ENCODE results near the gene ARMC7. TPM values are rescaled to one million over a fixed set of nuclear protein-coding genes. Genes with fewer than 3 reads are reported as not detected.

The ARMC7 gene
- total and polyA plus RNA-seq, 2 of the 13 experiments (the other 11 are each of a cell fraction or from before 2014, with no cell fraction given), result 3.9 to 4.2 TPM

DNA sequence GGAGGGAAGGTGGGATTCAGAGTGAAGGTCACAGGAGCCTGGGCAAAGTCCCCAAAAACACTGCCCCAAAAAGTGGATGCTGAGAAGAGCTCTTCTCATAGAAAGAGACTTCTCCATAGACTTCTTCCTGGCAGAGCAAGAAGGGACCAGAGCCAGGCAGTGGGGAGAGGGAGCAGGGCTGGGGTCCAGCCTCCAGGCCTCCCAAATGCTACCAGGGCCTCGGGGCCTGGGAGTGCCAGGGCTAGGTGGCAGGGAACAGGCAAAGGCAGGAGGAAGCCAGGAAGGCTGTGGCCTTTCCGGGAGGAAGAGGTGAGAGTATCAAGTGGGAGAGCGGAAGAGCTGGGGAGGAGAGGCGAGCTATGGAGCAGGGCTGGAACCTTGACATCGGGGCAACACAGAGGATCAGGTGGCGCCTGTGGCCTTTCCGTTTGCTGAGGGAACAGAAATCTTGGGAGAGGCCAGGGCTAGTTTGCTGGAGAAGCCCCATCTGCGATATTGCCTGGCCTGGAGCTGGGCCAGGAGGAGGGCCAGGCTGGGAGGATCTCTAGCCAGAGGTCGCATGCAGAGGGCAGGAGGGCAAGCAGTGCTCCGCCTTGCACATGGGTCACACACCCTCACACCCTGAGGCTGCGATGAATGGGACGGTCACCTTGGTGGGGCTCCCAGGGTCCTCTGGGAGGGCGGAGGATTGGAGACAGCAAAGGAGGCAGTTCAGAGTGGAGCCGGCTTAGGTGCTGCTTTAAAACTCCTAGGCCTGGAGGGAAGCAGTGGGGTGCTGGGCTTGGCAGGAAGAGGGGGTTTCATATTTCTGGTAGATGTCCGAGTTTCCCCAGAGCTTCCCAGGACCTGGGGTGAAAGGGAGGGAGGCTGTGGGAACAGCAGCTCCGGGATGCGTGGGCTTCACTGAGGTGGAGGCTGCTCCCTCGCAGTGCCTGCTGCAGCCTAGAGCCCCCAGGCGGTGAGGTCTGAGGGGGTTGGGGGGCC is 18.6 kb upstream of the ARMC7 start (continued):
- TF ChIP-seq, protein P1, sequence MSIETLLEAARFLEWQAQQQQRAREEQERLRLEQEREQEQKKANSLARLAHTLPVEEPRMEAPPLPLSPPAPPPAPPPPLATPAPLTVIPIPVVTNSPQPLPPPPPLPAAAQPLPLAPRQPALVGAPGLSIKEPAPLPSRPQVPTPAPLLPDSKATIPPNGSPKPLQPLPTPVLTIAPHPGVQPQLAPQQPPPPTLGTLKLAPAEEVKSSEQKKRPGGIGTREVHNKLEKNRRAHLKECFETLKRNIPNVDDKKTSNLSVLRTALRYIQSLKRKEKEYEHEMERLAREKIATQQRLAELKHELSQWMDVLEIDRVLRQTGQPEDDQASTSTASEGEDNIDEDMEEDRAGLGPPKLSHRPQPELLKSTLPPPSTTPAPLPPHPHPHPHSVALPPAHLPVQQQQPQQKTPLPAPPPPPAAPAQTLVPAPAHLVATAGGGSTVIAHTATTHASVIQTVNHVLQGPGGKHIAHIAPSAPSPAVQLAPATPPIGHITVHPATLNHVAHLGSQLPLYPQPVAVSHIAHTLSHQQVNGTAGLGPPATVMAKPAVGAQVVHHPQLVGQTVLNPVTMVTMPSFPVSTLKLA (IDR thresholded peaks at IDR 0.05), result no peak
- TF ChIP-seq NFATC3 (CRISPR knock-in tag; IDR thresholded peaks at IDR 0.05) (no peak), NFIB (CRISPR knock-in tag; IDR thresholded peaks at IDR 0.05; ENCODE audit: borderline replicate concordance) (no peak), ZNF3 (CRISPR knock-in tag; IDR thresholded peaks at IDR 0.05) (no peak), KAT2B (IDR thresholded peaks at IDR 0.05; ENCODE audit: borderline replicate concordance, low read depth, low read length) (no peak), ESRRA (CRISPR knock-in tag; IDR thresholded peaks at IDR 0.05; ENCODE audit: low read depth) (peak; percentile 92), ZNF550 (CRISPR knock-in tag; IDR thresholded peaks at IDR 0.05; ENCODE audit: borderline replicate concordance) (no peak), IKZF4 (CRISPR knock-in tag; IDR thresholded peaks at IDR 0.05; ENCODE audit: borderline replicate concordance, low read depth, not compliant biosample characterization) (no peak), RORA (CRISPR knock-in tag; IDR thresholded peaks at IDR 0.05) (no peak), SMAD1 (CRISPR knock-in tag; IDR thresholded peaks at IDR 0.05; ENCODE audit: borderline replicate concordance, low read depth) (no peak), MTA3 (CRISPR knock-in tag; IDR thresholded peaks at IDR 0.05) (no peak), HOXA9 (CRISPR knock-in tag; IDR thresholded peaks at IDR 0.05; ENCODE audit: borderline replicate concordance) (no peak)
- TF ChIP-seq, protein P2, sequence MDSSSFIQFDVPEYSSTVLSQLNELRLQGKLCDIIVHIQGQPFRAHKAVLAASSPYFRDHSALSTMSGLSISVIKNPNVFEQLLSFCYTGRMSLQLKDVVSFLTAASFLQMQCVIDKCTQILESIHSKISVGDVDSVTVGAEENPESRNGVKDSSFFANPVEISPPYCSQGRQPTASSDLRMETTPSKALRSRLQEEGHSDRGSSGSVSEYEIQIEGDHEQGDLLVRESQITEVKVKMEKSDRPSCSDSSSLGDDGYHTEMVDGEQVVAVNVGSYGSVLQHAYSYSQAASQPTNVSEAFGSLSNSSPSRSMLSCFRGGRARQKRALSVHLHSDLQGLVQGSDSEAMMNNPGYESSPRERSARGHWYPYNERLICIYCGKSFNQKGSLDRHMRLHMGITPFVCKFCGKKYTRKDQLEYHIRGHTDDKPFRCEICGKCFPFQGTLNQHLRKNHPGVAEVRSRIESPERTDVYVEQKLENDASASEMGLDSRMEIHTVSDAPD (CRISPR knock-in tag; IDR thresholded peaks at IDR 0.05), result peak; percentile 79; the same call in 1 of the 2 replicates
- TF ChIP-seq, protein P3, sequence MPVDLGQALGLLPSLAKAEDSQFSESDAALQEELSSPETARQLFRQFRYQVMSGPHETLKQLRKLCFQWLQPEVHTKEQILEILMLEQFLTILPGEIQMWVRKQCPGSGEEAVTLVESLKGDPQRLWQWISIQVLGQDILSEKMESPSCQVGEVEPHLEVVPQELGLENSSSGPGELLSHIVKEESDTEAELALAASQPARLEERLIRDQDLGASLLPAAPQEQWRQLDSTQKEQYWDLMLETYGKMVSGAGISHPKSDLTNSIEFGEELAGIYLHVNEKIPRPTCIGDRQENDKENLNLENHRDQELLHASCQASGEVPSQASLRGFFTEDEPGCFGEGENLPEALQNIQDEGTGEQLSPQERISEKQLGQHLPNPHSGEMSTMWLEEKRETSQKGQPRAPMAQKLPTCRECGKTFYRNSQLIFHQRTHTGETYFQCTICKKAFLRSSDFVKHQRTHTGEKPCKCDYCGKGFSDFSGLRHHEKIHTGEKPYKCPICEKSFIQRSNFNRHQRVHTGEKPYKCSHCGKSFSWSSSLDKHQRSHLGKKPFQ (CRISPR knock-in tag; IDR thresholded peaks at IDR 0.05; ENCODE audit: insufficient replicate concordance), result no peak
- TF ChIP-seq, protein P4, sequence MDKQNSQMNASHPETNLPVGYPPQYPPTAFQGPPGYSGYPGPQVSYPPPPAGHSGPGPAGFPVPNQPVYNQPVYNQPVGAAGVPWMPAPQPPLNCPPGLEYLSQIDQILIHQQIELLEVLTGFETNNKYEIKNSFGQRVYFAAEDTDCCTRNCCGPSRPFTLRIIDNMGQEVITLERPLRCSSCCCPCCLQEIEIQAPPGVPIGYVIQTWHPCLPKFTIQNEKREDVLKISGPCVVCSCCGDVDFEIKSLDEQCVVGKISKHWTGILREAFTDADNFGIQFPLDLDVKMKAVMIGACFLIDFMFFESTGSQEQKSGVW (CRISPR knock-in tag; IDR thresholded peaks at IDR 0.05; ENCODE audit: borderline replicate concordance), result no peak
- TF ChIP-seq, protein P5, sequence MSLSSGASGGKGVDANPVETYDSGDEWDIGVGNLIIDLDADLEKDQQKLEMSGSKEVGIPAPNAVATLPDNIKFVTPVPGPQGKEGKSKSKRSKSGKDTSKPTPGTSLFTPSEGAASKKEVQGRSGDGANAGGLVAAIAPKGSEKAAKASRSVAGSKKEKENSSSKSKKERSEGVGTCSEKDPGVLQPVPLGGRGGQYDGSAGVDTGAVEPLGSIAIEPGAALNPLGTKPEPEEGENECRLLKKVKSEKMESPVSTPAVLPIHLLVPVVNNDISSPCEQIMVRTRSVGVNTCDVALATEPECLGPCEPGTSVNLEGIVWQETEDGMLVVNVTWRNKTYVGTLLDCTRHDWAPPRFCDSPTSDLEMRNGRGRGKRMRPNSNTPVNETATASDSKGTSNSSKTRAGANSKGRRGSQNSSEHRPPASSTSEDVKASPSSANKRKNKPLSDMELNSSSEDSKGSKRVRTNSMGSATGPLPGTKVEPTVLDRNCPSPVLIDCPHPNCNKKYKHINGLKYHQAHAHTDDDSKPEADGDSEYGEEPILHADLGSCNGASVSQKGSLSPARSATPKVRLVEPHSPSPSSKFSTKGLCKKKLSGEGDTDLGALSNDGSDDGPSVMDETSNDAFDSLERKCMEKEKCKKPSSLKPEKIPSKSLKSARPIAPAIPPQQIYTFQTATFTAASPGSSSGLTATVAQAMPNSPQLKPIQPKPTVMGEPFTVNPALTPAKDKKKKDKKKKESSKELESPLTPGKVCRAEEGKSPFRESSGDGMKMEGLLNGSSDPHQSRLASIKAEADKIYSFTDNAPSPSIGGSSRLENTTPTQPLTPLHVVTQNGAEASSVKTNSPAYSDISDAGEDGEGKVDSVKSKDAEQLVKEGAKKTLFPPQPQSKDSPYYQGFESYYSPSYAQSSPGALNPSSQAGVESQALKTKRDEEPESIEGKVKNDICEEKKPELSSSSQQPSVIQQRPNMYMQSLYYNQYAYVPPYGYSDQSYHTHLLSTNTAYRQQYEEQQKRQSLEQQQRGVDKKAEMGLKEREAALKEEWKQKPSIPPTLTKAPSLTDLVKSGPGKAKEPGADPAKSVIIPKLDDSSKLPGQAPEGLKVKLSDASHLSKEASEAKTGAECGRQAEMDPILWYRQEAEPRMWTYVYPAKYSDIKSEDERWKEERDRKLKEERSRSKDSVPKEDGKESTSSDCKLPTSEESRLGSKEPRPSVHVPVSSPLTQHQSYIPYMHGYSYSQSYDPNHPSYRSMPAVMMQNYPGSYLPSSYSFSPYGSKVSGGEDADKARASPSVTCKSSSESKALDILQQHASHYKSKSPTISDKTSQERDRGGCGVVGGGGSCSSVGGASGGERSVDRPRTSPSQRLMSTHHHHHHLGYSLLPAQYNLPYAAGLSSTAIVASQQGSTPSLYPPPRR (CRISPR knock-in tag; IDR thresholded peaks at IDR 0.05; ENCODE audit: borderline replicate concordance), result peak; percentile 90
